H1 (cell line): ENCODE measurements around the gene ZNF74.

Experiments
- CHD2 ChIP-seq: IDR thresholded peaks from 2 replicates; pipeline ENCODE4 v1.6.1; 2012; ENCODE audit warnings: low read length, improper control_type of control experiment
- GABPA ChIP-seq: IDR thresholded peaks from 2 replicates; pipeline ENCODE4 v1.6.1; 2011; ENCODE audit warnings: mild to moderate bottlenecking, low read length, moderate library complexity, borderline replicate concordance; ENCODE audit not compliant: insufficient read depth
- RFX5 ChIP-seq: IDR thresholded peaks from 2 replicates; pipeline ENCODE4 v1.6.1; 2011; ENCODE audit warnings: low read depth, low read length, improper control_type of control experiment, borderline replicate concordance
- SIN3A ChIP-seq, 2 experiments: IDR thresholded peaks in 1 of 2; conservative IDR thresholded peaks in 1 of 2; 2 replicates each; pipeline ENCODE4 v1.6.1; 2011 to 2012; ENCODE audit warnings: low read length in 2 of 2, improper control_type of control experiment in 1 of 2, low read depth in 1 of 2, mild to moderate bottlenecking in 1 of 2
- SP2 ChIP-seq: IDR thresholded peaks from 2 replicates; pipeline ENCODE4 v1.6.1; 2012; ENCODE audit warnings: mild to moderate bottlenecking, low read length, inconsistent platforms
- TF ChIP-seq, protein P1 (sequence below), 3 experiments: IDR thresholded peaks; 1 replicate in 2 of 3; 2 replicates in 1 of 3; pipeline versions ENCODE4 v1.5.1 to v1.6.1; 2011; ENCODE audit warnings: low read length in 3 of 3, mild to moderate bottlenecking in 3 of 3, inconsistent platforms in 2 of 3, low read depth in 1 of 3, moderate library complexity in 1 of 3; ENCODE audit not compliant: insufficient read depth in 1 of 3; ENCODE audit errors: control extremely low read depth in 1 of 3

DNA sequence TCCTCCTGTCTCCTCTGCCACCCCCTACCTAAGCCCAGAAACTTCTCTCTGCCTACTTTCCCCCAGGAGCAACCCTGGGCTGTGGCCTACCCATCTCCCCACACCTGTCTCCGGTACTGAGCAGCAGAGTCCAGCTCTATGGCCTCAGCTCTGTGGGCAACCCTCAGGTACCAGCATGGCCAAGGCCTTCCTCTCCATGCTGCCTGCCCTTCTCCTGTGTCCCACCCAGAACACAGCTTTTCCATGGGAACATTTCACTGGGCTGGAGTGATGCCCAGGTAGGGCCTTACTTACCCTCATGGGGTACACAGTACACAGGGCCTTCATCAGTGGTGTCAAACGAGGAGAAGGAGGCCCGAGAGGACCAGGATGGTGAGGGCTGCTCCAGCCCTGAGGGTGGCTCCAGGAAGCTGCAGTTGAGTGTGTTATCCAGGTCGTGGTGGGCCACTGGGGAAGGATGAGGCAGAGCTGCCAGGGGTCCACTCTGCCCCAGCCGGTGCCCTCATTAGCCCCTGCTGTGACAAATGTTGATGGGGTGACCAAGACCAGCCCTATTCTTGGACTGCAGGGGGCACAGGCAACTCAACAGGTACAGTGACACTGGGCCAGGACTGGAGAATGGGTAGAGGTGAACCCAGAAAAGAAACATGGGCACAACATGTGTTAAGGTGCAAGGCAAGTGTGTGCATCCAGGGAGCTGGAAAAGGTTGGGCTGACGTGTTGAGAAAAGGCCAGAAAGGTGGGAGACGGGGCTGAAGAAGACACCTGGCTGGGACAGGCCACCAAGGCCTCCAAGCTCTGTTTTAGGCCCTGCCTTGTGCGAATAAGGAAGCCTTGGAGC is 33.4 kb downstream of the ZNF74 start:
- TF ChIP-seq GABPA (no peak), SIN3A (conservative IDR thresholded peaks at IDR 0.05 in 1 of 2, IDR thresholded peaks at IDR 0.05 in 1 of 2; ENCODE audit: low read depth in 1 of 2, low read length in 2 of 2) (no peak), SP2 (no peak), CHD2 (no peak), RFX5 (no peak)
- TF ChIP-seq, protein P1, sequence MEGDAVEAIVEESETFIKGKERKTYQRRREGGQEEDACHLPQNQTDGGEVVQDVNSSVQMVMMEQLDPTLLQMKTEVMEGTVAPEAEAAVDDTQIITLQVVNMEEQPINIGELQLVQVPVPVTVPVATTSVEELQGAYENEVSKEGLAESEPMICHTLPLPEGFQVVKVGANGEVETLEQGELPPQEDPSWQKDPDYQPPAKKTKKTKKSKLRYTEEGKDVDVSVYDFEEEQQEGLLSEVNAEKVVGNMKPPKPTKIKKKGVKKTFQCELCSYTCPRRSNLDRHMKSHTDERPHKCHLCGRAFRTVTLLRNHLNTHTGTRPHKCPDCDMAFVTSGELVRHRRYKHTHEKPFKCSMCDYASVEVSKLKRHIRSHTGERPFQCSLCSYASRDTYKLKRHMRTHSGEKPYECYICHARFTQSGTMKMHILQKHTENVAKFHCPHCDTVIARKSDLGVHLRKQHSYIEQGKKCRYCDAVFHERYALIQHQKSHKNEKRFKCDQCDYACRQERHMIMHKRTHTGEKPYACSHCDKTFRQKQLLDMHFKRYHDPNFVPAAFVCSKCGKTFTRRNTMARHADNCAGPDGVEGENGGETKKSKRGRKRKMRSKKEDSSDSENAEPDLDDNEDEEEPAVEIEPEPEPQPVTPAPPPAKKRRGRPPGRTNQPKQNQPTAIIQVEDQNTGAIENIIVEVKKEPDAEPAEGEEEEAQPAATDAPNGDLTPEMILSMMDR (IDR thresholded peaks at IDR 0.05; ENCODE audit: control extremely low read depth in 1 of 3, insufficient read depth in 1 of 3, low read depth in 1 of 3, low read length in 3 of 3) = no peak
